HG03460 (cell line): ENCODE results near the gene ZNF319.
"Not testable (repeated sequence)": the region's sequence is repeated elsewhere in the genome, so short reads cannot be mapped to it uniquely, and the experiment has no call there.

Experiments
- ATAC-seq: cut with Tn5 transposase; IDR thresholded peaks from one replicate; pipeline ENCODE4 v1.9.1; 2021; ENCODE audit not compliant: unreplicated experiment

The ZNF319 gene

GRCh38 chr16:57979006-57979585 is 21.4 kb downstream of the ZNF319 start:
- ATAC-seq: no peak

- not testable (repeated sequence) for ATAC-seq
Measured at GRCh38 chr16:57978070-57978465, 22.4 kb downstream of the ZNF319 start.

- no peak for ATAC-seq
Measured at GRCh38 chr16:57977418-57978069, 22.9 kb downstream of the ZNF319 start.

- no peak for ATAC-seq
Measured at GRCh38 chr16:57976331-57976796, 24.1 kb downstream of the ZNF319 start.

- no peak for ATAC-seq
Measured at GRCh38 chr16:57972306-57972705, 28.2 kb downstream of the ZNF319 start.

- ATAC-seq: no peak
Measured at GRCh38 chr16:57971848-57972247, 28.6 kb downstream of the ZNF319 start.

- ATAC-seq: no peak
Measured at GRCh38 chr16:57970970-57971369, 29.5 kb downstream of the ZNF319 start, which contains the start of gene CNGB1. Gene CNGB1 (minus strand): TSS chr16:57971128. CDS start chr16:57967286, 3,842 bp downstream.

GRCh38 chr16:57970319-57970718 is 30.2 kb downstream of the ZNF319 start:
- no peak for ATAC-seq

GRCh38 chr16:57969451-57970123 is 30.9 kb downstream of the ZNF319 start:
- no peak for ATAC-seq

- ATAC-seq: no peak
Measured at GRCh38 chr16:57967916-57968315, 32.6 kb downstream of the ZNF319 start.

GRCh38 chr16:57966986-57967385 is 33.5 kb downstream of the ZNF319 start:
- no peak for ATAC-seq

GRCh38 chr16:57966204-57966771 is 34.2 kb downstream of the ZNF319 start:
- ATAC-seq: no peak

GRCh38 chr16:57964157-57964700 is 36.2 kb downstream of the ZNF319 start:
- no peak for ATAC-seq

- ATAC-seq: no peak
Measured at GRCh38 chr16:57962756-57963155, 37.7 kb downstream of the ZNF319 start.

GRCh38 chr16:57962046-57962445 is 38.4 kb downstream of the ZNF319 start:
- ATAC-seq: no peak

GRCh38 chr16:57961538-57961937 is 38.9 kb downstream of the ZNF319 start:
- no peak for ATAC-seq

GRCh38 chr16:57960826-57961472 is 39.5 kb downstream of the ZNF319 start:
- no peak for ATAC-seq

- no peak for ATAC-seq
Measured at GRCh38 chr16:57960310-57960709, 40.2 kb downstream of the ZNF319 start.

- no peak for ATAC-seq
Measured at GRCh38 chr16:57959804-57960203, 40.7 kb downstream of the ZNF319 start.

- ATAC-seq: no peak
Measured at GRCh38 chr16:57959121-57959520, 41.4 kb downstream of the ZNF319 start.

- no peak for ATAC-seq
Measured at GRCh38 chr16:57958544-57958943, 41.9 kb downstream of the ZNF319 start.
